Activated CD4-positive, CD25-positive, alpha-beta regulatory T cell treated with anti-CD3 and anti-CD28 coated beads, Interleukin-2, amount 50 U/mL, for 24 hours (primary cell): ENCODE measurements around the gene CDKAL1.
"Not testable (repeated sequence)": the region's sequence is repeated elsewhere in the genome, so short reads cannot be mapped to it uniquely, and the experiment has no call there.

Experiments used
- ATAC-seq, 2 donors: fragments of 150-1000 bp; cut with Tn5 transposase; one replicate each; pipeline ENCODE4 v1.10.0; 2021; ENCODE audit warnings: mild to moderate bottlenecking in 1 of 2, moderate library complexity in 1 of 2

CDKAL1 gene

DNA sequence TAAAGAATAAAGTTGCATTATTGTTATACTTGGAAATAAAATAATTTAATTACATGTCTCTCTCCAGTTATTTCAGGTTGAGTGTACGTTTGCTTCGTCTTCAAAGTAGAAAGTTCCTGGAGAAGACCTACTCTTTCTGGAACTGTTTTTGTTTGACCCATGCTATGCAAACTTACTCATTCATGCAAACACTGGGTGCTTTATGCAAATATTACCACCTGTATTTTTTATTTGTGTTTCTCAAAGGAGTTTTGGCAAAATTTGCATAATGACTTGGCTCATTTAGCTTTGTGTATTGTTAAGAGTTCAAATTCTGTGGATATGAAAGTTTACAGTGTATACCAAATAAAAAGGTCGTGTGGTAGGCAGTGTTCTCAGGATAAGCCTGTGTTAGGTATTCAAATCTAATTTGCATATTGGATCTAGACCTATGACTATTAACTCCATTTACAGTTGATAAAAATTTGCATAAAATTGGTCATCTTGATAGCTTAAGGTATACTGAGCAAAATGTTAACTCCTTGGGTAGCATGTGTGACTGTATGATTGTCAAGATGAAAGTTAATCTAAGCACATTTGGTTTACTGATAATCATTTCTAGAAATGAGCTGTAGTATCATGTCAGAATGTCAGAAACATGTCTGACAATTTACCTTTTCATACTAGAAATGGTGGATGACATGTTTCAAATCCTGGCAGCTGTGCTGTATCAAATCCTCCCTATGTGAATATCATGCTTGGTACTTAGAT, 65.2 kb downstream of the CDKAL1 start:
- peak; percentile 97 to 98 for ATAC-seq

DNA sequence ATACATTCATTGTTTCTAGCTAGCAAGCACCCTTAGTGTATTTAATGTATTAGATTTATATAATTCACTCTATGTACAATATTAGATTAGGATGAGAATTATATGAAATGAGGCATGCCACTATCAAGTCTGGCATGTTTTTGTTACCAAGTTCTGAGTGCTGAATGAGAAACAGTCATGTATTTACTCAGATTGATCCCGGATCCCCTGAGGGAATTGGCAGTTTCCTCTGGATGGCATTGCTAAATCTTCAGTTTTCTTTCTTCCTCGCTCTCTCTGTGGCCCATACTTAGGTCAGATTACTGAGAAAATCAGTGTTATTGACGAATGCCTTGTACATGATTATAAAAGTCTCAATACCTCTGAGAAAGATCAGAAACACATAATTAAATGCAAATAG, 66.6 kb downstream of the CDKAL1 start:
- no peak for ATAC-seq

- ATAC-seq = no peak
Measured at GRCh38 chr6:20604159-20604558, 69.9 kb downstream of the CDKAL1 start.

- no peak for ATAC-seq
Measured at GRCh38 chr6:20605061-20605460, 70.8 kb downstream of the CDKAL1 start.

DNA sequence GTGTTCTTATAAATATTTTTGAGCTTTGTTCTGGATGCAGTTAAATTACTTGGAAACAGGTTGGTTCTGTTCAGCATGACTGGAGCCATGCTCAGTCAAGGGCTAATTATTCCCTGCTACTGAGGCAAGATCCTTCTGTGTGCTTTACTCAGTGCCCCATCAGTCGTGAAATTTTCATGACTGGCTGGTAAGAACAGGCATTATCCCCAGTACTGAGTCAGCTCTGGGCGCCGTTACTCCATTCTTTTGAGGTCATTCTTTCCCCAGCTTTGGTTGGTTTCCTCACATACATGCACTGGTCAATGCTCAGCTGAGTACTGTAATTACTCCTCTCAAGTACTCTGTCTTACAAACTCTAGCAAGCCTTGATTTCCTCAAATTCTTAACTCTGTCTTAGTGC, 71.3 kb downstream of the CDKAL1 start:
- ATAC-seq = no peak

DNA sequence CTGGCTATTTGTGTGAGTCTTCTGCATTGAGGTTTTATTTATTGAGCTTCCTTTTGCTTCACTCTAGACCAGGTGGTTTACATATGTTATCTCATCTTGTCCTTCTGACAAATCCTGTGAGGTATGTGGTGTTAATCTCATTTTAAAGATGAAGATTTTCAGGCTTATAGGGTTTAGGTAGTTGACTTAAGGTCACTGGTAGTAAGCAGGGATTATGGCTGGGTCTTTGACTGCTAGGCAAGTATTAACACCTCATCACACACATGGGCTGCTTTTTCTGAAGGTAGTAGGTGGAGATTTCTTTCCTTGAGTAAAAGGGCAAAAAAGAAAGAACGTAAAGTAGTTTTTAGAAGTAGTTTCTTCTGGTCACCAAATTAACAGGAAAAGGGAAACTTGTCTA, 72.6 kb downstream of the CDKAL1 start:
- ATAC-seq = no peak

- ATAC-seq = no peak
Measured at GRCh38 chr6:20608356-20608755, 74.1 kb downstream of the CDKAL1 start.

DNA sequence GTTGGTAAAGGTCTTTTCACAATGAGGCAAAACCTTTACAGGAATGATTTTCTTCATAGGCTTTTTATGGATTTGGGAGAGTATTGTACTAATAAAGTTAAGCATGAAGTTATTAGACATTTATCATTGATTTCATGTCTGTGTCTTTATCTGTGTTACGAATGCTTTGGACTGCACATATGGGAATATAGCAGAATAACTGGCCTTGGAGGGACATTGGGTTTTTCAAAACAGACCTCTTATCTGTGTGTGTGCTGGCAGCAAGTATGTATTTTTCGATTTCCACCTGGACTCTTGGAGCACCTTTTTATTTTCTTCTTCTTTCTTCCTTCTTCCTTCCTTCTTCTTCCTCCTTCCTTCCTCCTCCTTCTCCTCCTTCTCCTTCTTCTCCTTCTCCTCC, 74.6 kb downstream of the CDKAL1 start:
- no peak for ATAC-seq

DNA sequence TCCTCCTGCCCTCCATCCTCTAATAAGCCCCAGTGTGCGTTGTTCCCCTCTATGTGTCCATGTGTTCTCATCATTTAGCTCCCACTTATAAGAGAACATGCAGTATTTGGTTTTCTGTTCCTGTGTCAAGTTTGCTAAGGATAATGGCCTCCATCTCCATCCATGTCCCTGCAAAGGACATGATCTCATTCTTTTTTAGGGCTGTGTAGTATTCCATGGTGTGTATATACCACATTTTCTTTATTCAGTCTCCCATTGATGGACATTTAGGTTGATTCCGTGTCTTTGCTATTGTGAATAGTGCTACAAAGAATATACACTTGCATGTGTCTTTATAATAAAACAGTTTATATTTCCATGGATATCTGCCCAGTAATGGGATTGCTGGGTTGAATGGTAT, 75.7 kb downstream of the CDKAL1 start:
- not testable (repeated sequence) for ATAC-seq

DNA sequence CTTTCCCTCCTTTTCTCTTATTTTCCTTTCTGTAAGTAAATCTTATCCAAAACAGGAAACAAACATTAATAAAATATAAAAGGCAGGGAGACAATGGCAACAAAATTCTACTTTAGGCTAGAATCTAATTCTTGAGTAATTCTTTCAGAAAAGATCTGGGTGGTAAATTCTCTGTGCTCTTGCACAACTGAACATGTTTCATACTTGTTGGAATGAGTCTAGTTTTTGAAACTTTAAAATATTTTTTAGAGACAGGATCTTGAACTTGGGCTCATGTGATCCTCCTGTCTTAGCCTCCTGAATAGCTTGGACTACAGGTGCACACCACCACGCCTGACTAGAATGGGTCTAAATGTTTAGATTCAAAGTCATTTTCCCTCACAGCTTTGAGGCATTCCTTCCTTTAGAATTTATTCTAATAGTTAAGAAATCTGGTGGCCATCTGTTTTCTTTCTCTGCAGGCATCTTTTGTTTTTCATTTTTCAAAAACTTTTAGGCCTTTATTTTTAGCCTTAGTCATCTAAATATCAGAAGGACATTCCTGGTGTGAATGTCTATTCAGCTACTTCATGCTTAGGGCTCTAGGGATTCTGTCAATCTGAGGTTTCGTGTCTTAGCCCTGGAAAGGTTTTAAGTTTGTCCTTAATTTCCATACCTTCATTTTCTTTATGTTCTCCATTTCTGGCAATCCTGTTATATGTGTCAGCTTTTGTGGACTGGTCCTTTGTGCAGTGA, 76.5 kb downstream of the CDKAL1 start:
- no peak for ATAC-seq

- ATAC-seq = not testable (repeated sequence)
Measured at GRCh38 chr6:20617537-20617936, 83.3 kb downstream of the CDKAL1 start.

DNA sequence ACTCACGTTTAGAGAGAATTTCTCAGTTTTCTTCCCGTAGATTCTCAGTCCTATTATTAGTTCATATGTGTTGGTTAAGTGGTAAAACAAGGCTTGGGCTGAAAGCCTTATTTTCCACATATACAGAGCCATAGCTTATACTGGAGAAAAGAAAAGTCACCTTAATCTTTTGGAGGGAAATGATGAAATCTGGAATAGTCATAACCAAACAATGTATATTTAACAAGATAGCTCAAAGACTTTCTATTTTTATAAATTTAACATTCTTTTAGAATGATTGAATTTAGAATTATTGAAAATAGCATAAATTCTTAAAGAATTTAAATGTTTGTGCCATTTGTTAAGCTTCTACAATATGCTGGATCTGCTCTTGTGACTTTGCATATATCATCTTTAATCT, 85.8 kb downstream of the CDKAL1 start:
- ATAC-seq = no peak

DNA sequence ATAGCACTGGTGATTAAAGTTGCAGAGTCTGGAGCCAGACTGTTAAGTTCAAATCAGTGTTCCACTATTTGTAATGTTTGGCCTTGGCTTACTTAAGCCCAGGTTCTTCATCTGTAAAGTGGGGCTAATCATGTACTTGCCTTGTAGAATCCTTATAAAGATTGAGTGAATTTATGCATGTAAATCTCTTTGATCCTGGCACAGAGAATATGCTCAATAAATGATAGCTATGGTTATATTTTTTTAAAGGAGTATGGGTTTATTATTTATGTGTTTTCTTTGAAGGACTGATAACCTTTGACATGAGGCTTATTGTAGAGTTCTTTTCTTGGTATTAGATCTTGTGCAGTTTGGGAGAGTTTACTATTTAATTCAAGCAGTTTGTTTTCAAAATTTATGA, 89.5 kb downstream of the CDKAL1 start:
- no peak for ATAC-seq

DNA sequence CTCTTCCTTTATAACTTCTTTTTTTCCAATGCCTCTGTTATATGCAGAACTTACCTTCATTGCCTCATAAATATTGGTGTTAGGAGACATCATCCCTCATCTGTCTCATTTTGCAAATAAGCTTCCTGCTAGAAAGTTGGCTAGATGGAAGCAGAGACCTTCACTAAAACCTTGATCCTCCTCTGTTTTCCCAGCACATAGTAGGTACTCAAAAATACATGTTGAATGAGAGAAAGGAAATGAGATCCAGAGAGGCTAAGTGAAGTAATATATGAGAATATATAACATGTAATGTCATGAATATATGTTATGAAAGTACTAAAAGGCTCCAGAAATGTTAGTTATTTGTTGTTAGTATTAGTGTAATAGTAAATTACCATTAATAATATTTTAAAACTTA, 91.9 kb downstream of the CDKAL1 start:
- ATAC-seq = no peak

DNA sequence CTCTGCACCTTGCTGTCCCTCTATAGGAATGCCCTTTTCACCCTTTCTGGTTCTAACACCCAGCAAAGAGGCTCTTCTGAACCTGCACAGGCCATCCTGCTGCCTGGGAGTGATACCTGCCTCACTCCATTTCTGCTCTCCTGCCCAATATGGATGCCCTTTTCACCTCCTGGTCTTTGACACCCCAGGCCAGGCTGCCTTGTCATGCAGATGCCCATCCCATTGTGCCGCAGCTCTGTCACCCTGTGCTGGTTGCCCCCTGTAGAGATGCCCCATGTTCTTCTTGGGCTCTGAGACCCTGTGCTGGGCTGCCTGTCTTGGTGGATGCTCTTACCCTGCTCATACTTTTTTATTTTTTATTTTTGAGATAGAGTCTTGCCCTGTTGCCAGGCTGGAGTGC, 95.3 kb downstream of the CDKAL1 start:
- no peak for ATAC-seq

DNA sequence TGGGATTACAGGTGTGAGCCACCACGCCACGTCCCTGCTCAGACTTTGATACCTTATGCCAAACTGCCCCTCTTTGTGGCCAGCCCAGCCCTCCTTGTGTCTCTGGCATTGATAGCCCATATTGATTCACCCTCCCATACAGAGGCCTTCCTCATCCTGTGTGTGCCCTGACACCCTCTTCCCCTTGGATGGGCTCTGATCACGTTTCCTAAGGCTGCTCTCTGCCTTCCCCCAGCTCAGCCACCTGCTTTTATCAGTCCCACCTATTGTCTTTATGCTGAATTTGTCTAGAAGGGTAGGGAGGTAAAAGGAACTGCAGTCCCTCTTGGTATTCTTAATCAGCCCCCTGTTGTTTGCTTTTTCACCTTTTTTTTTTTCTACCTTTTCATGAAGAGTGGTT, 95.9 kb downstream of the CDKAL1 start:
- ATAC-seq = no peak

- peak; percentile 77 to 78 for ATAC-seq
Measured at GRCh38 chr6:20630617-20631548, 96.6 kb downstream of the CDKAL1 start.

DNA sequence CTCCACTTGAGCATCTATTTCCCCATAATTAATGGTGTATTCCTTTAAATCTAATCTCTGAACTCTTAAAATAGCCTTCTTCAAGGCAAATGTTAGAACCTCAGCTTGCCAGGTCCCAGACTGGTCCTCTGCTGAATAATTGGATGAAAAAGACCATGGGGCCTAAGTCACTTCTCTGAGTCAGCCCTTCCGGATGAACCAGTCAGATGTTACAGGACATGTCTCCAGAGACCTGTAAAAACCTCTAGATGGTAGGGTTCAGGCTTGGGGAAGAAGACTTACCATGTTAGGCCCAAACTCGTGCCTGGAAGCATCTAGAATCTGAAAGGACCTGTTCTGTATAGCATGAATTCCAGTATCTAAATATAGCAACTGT, 97.3 kb downstream of the CDKAL1 start:
- ATAC-seq = no peak

DNA sequence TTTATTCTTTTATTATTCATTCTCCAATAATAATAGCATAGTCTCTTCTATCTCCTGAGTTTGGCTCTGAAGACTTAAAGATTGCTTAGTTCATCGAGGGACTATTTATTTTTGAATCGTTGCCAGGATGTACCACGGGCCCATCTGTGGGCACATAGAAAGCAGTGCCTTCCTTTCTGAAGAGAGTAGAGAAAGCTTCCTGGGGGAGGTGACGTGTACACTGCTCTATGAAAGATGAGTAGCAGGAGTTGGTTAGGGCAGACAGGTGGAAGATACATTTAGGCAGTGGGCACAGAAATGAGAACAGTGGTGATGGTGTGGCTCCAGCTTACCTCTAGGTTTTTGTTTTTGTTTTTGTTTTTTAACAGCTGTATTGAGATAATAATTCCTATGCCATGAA, 98.4 kb downstream of the CDKAL1 start:
- peak; percentile 40 to 51 for ATAC-seq

- no peak for ATAC-seq
Measured at GRCh38 chr6:20633566-20634340, 99.5 kb downstream of the CDKAL1 start.

GRCh38 chr6:20639161-20639560, 104.9 kb downstream of the CDKAL1 start:
- ATAC-seq = no peak

DNA sequence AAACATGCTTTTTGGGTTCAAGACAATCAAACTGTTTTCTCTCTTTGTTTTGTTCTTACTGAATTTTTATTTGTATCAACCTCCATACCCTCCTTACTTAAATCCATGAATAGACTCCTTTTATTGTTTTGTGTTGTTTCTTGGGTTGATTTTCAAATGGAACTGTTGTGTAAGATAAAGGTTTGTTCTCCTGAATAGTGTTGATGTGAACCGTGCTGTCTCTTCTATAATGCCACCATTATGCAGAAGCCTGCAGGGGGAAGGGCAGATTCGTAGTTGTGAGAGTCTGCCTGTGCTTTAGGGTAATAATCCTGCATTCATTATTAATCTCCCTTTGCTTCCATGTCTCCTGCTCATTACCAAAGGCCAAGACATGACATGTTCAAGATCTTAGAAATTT, 105.9 kb downstream of the CDKAL1 start:
- ATAC-seq = no peak

- no peak for ATAC-seq
Measured at GRCh38 chr6:20642441-20642840, 108.2 kb downstream of the CDKAL1 start.
